ENCODE measurements around the gene THSD4.

THSD4 gene

DNA sequence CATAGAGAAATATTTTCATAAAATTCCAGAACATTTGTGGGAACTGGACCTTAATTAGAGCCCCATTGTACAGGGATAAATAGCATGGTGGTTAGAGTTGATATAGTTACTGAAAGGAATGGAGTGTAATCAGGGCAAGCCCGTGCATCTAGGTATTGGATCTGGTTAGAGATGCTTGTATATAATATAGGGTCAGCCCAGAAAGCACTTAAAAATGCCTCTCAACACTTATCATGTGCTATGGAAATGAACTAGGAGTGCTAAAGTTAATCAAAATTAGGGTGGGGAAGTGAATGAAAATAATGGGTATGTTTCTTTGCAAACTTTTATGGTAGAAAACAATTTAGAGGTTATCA, 386.8 kb downstream of the THSD4 start:
- DNase-seq, result no peak
- ChIA-PET POLR2A (no interaction called here), CTCF (no interaction called here)
- H3K4me1 ChIP-seq (ENCODE audit: control extremely low read depth in 1 of 4, control insufficient read depth in 4 of 4, insufficient read depth in 4 of 4, low read length in 3 of 4), result no peaks in the 10 kb centered on the region
- 83% methylated on average over 1 of the region's 1 CpG for WGBS (ENCODE audit: insufficient coverage)
- H3K36me3 ChIP-seq (ENCODE audit: control insufficient read depth in 4 of 4, insufficient read depth in 4 of 4, low read length in 3 of 4), result no peaks in the 10 kb centered on the region
- H3K27me3 ChIP-seq (replicated peaks in 2 of 5; ENCODE audit: control insufficient read depth in 4 of 5, insufficient read depth in 5 of 5, low read length in 4 of 5), result peaks cover 0 to 5% (median 0%) of the 10 kb centered on the region in 5 experiments
- no peak overlapping the region for H3K4me3 ChIP-seq (ENCODE audit: control insufficient read depth in 1 of 7, extremely low read depth in 1 of 7, insufficient read depth in 4 of 7, low read depth in 2 of 7, low read length in 6 of 7)
- no peak overlapping the region for H3K27ac ChIP-seq (ENCODE audit: insufficient read depth in 1 of 2, low read depth in 1 of 2, low read length in 2 of 2, poor library complexity in 1 of 2, severe bottlenecking in 2 of 2)
- peaks cover 0 to 13% (median 0%) of the 10 kb centered on the region in 5 experiments for H3K9me3 ChIP-seq (ENCODE audit: control extremely low read depth in 1 of 5, control insufficient read depth in 4 of 5, insufficient read depth in 2 of 5, low read depth in 1 of 5, low read length in 4 of 5)

DNA sequence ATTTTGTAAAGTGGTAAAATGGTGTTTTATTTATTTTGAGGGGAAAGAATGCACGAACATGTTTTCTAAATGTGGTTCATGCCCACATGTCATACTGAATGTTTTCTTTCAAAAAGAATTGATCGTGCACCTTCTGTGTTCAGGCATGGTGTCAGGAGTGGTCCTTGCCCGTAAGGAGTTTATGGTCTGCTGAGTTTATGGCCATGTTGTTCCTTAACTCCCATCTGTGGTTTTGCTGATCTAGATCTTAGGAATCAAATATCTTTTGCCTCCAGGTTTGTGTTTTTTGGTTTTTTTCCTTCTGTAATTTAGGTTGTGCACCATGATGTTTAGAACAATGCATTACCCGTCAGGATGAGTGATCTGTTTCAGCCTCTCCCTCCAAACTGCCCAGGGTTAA, 390.7 kb downstream of the THSD4 start:
- no peaks in the 10 kb centered on the region for H3K4me1 ChIP-seq (ENCODE audit: control extremely low read depth in 1 of 4, control insufficient read depth in 4 of 4, insufficient read depth in 4 of 4, low read length in 3 of 4)
- POLR2A ChIA-PET, result no interaction called here
- no peak overlapping the region for H3K4me3 ChIP-seq (ENCODE audit: control insufficient read depth in 1 of 7, extremely low read depth in 1 of 7, insufficient read depth in 4 of 7, low read depth in 2 of 7, low read length in 6 of 7)
- 80% methylated on average over 1 of the region's 4 CpGs for WGBS (ENCODE audit: insufficient coverage)
- peaks cover 0 to 9% (median 0%) of the 10 kb centered on the region in 5 experiments for H3K27me3 ChIP-seq (replicated peaks in 2 of 5; ENCODE audit: control insufficient read depth in 4 of 5, insufficient read depth in 5 of 5, low read length in 4 of 5)
- H3K36me3 ChIP-seq (ENCODE audit: control insufficient read depth in 4 of 4, insufficient read depth in 4 of 4, low read length in 3 of 4), result no peaks in the 10 kb centered on the region
- no peak for DNase-seq
- H3K9me3 ChIP-seq (ENCODE audit: control extremely low read depth in 1 of 5, control insufficient read depth in 4 of 5, insufficient read depth in 2 of 5, low read depth in 1 of 5, low read length in 4 of 5), result peaks cover 0 to 6% (median 0%) of the 10 kb centered on the region in 5 experiments
- no peak overlapping the region for H3K27ac ChIP-seq (ENCODE audit: insufficient read depth in 1 of 2, low read depth in 1 of 2, low read length in 2 of 2, poor library complexity in 1 of 2, severe bottlenecking in 2 of 2)
- CTCF ChIA-PET, result no interaction called here

GRCh38 chr15:71506946-71507345, 391.7 kb downstream of the THSD4 start:
- no peak overlapping the region for H3K27ac ChIP-seq (ENCODE audit: insufficient read depth in 1 of 2, low read depth in 1 of 2, low read length in 2 of 2, poor library complexity in 1 of 2, severe bottlenecking in 2 of 2)
- H3K9me3 ChIP-seq (ENCODE audit: control extremely low read depth in 1 of 5, control insufficient read depth in 4 of 5, insufficient read depth in 2 of 5, low read depth in 1 of 5, low read length in 4 of 5), result peaks cover 0 to 5% (median 0%) of the 10 kb centered on the region in 5 experiments
- H3K36me3 ChIP-seq (ENCODE audit: control insufficient read depth in 4 of 4, insufficient read depth in 4 of 4, low read length in 3 of 4), result no peaks in the 10 kb centered on the region
- ChIA-PET POLR2A (no interaction called here), CTCF (no interaction called here)
- 95% methylated on average over 3 of the region's 4 CpGs for WGBS (ENCODE audit: insufficient coverage)
- H3K27me3 ChIP-seq (replicated peaks in 2 of 5; ENCODE audit: control insufficient read depth in 4 of 5, insufficient read depth in 5 of 5, low read length in 4 of 5), result peaks cover 0 to 9% (median 0%) of the 10 kb centered on the region in 5 experiments
- no peaks in the 10 kb centered on the region for H3K4me1 ChIP-seq (ENCODE audit: control extremely low read depth in 1 of 4, control insufficient read depth in 4 of 4, insufficient read depth in 4 of 4, low read length in 3 of 4)
- no peak for DNase-seq
- no peak overlapping the region for H3K4me3 ChIP-seq (ENCODE audit: control insufficient read depth in 1 of 7, extremely low read depth in 1 of 7, insufficient read depth in 4 of 7, low read depth in 2 of 7, low read length in 6 of 7)

- DNase-seq, result no peak
- 100% methylated on average over 2 of the region's 4 CpGs for WGBS (ENCODE audit: insufficient coverage)
- H3K27me3 ChIP-seq (replicated peaks in 2 of 5; ENCODE audit: control insufficient read depth in 4 of 5, insufficient read depth in 5 of 5, low read length in 4 of 5), result peaks cover 0 to 11% (median 2%) of the 10 kb centered on the region in 5 experiments
- no peak overlapping the region for H3K4me3 ChIP-seq (ENCODE audit: control insufficient read depth in 1 of 7, extremely low read depth in 1 of 7, insufficient read depth in 4 of 7, low read depth in 2 of 7, low read length in 6 of 7)
- POLR2A ChIA-PET, result no interaction called here
- no peaks in the 10 kb centered on the region for H3K36me3 ChIP-seq (ENCODE audit: control insufficient read depth in 4 of 4, insufficient read depth in 4 of 4, low read length in 3 of 4)
- H3K4me1 ChIP-seq (ENCODE audit: control extremely low read depth in 1 of 4, control insufficient read depth in 4 of 4, insufficient read depth in 4 of 4, low read length in 3 of 4), result no peaks in the 10 kb centered on the region
- H3K27ac ChIP-seq (ENCODE audit: insufficient read depth in 1 of 2, low read depth in 1 of 2, low read length in 2 of 2, poor library complexity in 1 of 2, severe bottlenecking in 2 of 2), result no peak overlapping the region
- H3K9me3 ChIP-seq (ENCODE audit: control extremely low read depth in 1 of 5, control insufficient read depth in 4 of 5, insufficient read depth in 2 of 5, low read depth in 1 of 5, low read length in 4 of 5), result peaks cover 0 to 5% (median 0%) of the 10 kb centered on the region in 5 experiments
- CTCF ChIA-PET, result no interaction called here
Observed at GRCh38 chr15:71508081-71508682, 392.9 kb downstream of the THSD4 start.

- WGBS (ENCODE audit: insufficient coverage), result 100% methylated on average over 1 of the region's 1 CpG
- DNase-seq, result no peak
- H3K27me3 ChIP-seq (replicated peaks in 2 of 5; ENCODE audit: control insufficient read depth in 4 of 5, insufficient read depth in 5 of 5, low read length in 4 of 5), result peaks cover 0 to 11% (median 2%) of the 10 kb centered on the region in 5 experiments
- H3K27ac ChIP-seq (ENCODE audit: insufficient read depth in 1 of 2, low read depth in 1 of 2, low read length in 2 of 2, poor library complexity in 1 of 2, severe bottlenecking in 2 of 2), result no peak overlapping the region
- no peak overlapping the region for H3K4me3 ChIP-seq (ENCODE audit: control insufficient read depth in 1 of 7, extremely low read depth in 1 of 7, insufficient read depth in 4 of 7, low read depth in 2 of 7, low read length in 6 of 7)
- ChIA-PET CTCF (no interaction called here), POLR2A (no interaction called here)
- no peaks in the 10 kb centered on the region for H3K36me3 ChIP-seq (ENCODE audit: control insufficient read depth in 4 of 4, insufficient read depth in 4 of 4, low read length in 3 of 4)
- H3K4me1 ChIP-seq (ENCODE audit: control extremely low read depth in 1 of 4, control insufficient read depth in 4 of 4, insufficient read depth in 4 of 4, low read length in 3 of 4), result no peaks in the 10 kb centered on the region
- peaks cover 0 to 5% (median 0%) of the 10 kb centered on the region in 5 experiments for H3K9me3 ChIP-seq (ENCODE audit: control extremely low read depth in 1 of 5, control insufficient read depth in 4 of 5, insufficient read depth in 2 of 5, low read depth in 1 of 5, low read length in 4 of 5)
Observed at GRCh38 chr15:71509139-71509538, 393.9 kb downstream of the THSD4 start.

DNA sequence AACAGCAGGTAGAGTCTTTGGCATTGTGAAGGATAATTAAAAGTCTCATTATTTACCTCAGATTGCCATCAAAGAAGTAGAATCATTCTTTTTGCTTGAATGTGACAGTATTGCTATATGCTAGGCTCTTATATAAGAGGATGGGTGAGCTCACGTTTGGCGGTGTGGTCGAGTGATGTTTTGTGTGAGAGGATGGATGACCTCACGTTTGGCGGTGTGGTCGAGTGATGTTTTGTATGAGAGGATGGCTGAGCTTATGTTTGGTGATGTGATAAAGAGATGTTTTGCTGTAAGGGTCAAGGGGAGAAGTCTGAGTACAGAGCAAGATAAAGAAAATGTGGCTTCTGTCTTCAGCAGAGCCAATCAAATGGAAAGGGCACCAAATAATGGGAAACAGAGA, 395.5 kb downstream of the THSD4 start:
- Histone ChIP-seq H3K36me3 (ENCODE audit: control insufficient read depth in 4 of 4, insufficient read depth in 4 of 4, low read length in 3 of 4) (no peaks in the 10 kb centered on the region), H3K4me1 (ENCODE audit: control extremely low read depth in 1 of 4, control insufficient read depth in 4 of 4, insufficient read depth in 4 of 4, low read length in 3 of 4) (no peaks in the 10 kb centered on the region), H3K4me3 (ENCODE audit: control insufficient read depth in 1 of 7, extremely low read depth in 1 of 7, insufficient read depth in 4 of 7, low read depth in 2 of 7, low read length in 6 of 7) (no peak overlapping the region), H3K27ac (ENCODE audit: insufficient read depth in 1 of 2, low read depth in 1 of 2, low read length in 2 of 2, poor library complexity in 1 of 2, severe bottlenecking in 2 of 2) (no peak overlapping the region), H3K9me3 (ENCODE audit: control extremely low read depth in 1 of 5, control insufficient read depth in 4 of 5, insufficient read depth in 2 of 5, low read depth in 1 of 5, low read length in 4 of 5) (peaks cover 0 to 5% (median 0%) of the 10 kb centered on the region in 5 experiments), H3K27me3 (replicated peaks in 2 of 5; ENCODE audit: control insufficient read depth in 4 of 5, insufficient read depth in 5 of 5, low read length in 4 of 5) (peaks cover 0 to 13% (median 2%) of the 10 kb centered on the region in 5 experiments)
- no peak for DNase-seq
- ChIA-PET CTCF (no interaction called here), POLR2A (no interaction called here)
- 98% methylated on average over 6 of the region's 6 CpGs for WGBS (ENCODE audit: insufficient coverage)

DNA sequence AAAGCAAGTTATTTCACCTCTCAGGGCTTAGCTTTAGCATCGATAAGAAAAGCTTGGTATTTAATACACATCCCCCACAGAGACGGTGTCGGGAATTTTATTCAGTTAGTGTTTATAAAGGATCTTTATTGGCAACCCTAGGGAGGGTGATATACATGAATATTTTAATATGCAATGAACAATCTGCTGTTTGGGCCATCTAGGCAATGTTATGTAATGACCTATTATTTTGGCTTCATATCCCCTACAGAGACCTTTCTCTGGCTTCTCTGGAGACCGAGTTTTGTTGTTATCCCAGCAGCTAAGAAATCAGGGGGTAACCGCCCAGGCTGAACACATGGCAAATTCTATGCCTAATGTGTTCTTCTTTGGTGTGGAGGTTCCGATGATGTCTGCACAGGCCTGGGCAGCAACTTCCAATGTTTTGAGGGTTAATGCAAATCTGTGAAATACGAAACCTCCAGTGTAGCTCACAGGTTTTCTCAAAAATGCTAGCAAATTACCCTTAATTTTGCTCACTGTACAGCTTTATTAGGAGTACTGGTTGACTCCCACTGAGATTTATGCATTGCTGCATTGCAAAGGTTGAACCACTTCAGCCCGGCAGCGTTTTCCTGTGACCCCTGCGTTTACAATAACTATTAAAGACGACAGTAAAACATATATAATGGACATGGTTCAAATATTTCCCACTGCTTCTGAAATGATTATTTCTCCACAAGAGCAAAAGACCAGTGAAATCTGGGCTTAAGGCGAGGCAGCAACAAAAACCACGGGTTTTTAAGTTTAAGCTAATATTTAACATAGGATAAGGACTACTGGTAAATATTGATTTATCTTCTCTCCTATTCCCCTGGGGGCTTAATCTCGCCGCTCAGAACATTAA, 396.8 kb downstream of the THSD4 start:
- DNase-seq, result no peak
- POLR2A ChIA-PET, result no interaction called here
- 96% methylated on average over 6 of the region's 15 CpGs for WGBS (ENCODE audit: insufficient coverage)
- no peaks in the 10 kb centered on the region for H3K36me3 ChIP-seq (ENCODE audit: control insufficient read depth in 4 of 4, insufficient read depth in 4 of 4, low read length in 3 of 4)
- no peak overlapping the region for H3K4me3 ChIP-seq (ENCODE audit: control insufficient read depth in 1 of 7, extremely low read depth in 1 of 7, insufficient read depth in 4 of 7, low read depth in 2 of 7, low read length in 6 of 7)
- peaks cover 0 to 11% (median 2%) of the 10 kb centered on the region in 5 experiments for H3K27me3 ChIP-seq (replicated peaks in 2 of 5; ENCODE audit: control insufficient read depth in 4 of 5, insufficient read depth in 5 of 5, low read length in 4 of 5)
- CTCF ChIA-PET, result no interaction called here
- no peak overlapping the region for H3K27ac ChIP-seq (ENCODE audit: insufficient read depth in 1 of 2, low read depth in 1 of 2, low read length in 2 of 2, poor library complexity in 1 of 2, severe bottlenecking in 2 of 2)
- H3K9me3 ChIP-seq (ENCODE audit: control extremely low read depth in 1 of 5, control insufficient read depth in 4 of 5, insufficient read depth in 2 of 5, low read depth in 1 of 5, low read length in 4 of 5), result no peaks in the 10 kb centered on the region
- H3K4me1 ChIP-seq (ENCODE audit: control extremely low read depth in 1 of 4, control insufficient read depth in 4 of 4, insufficient read depth in 4 of 4, low read length in 3 of 4), result no peaks in the 10 kb centered on the region
